HCT116 (cell line): ENCODE results near the gene TRIM65. TPM values are rescaled to one million over a fixed set of nuclear protein-coding genes. Genes with fewer than 3 reads are reported as not detected.
A peak's percentile ranks its signal among the peaks of the same experiment; 100 is the strongest.
"Not testable (repeated sequence)": the region's sequence is repeated elsewhere in the genome, so short reads cannot be mapped to it uniquely, and the experiment has no call there.

ENCODE experiments used
- ATAC-seq: fragments of 200-7000 bp; cut with Tn5 transposase; 2 replicates; pipeline ENCODE4 v1.9.1; 2020; ENCODE audit warnings: mild to moderate bottlenecking, moderate library complexity
- BruUV-seq: library from RNA; stranded (reverse); fragments of 400-500 nt; replicated peaks from 2 replicates; lab custom pipeline; 2021; lab: Mats Ljungman, UMichigan
- CTCF ChIA-PET: fragments of 300-600 bp; sonication (Branson Sonifier 250); formaldehyde crosslinking; loops from one replicate; lab custom pipeline; 2021; ENCODE audit warnings: antibody characterized with exemption; lab: Charles Lee
- POLR2A ChIA-PET: fragments of 300-600, 350-600 bp; sonication (Branson Sonifier 250); formaldehyde crosslinking; loops from one replicate; lab custom pipeline; 2021; ENCODE audit warnings: antibody characterized with exemption; lab: Charles Lee
- RAD21 ChIA-PET, 2 experiments: fragments of 300-600 bp; sonication (Branson Sonifier 250); formaldehyde crosslinking; loops; one replicate each; lab custom pipeline; 2023; ENCODE audit warnings: low total read pairs in 2 of 2; ENCODE audit not compliant: uncharacterized antibody in 2 of 2, unreplicated experiment in 2 of 2, low non-redundant PET in 1 of 2; lab: Charles Lee
- DNase-seq: peaks from one replicate; pipeline ENCODE4 v3.0.0-alpha.2; 2010; ENCODE audit warnings: low read depth, low spot score
- H2AFZ ChIP-seq: fragments of 200-600 bp; shearing (Covaris generic), sonication (generic); 2 replicates; pipeline ENCODE4 v1.6.1; 2017; ENCODE audit warnings: low read depth, mixed run types, mixed read lengths, antibody characterized with exemption, low read length; ENCODE audit not compliant: poor library complexity, severe bottlenecking
- H3K27ac ChIP-seq: 2 replicates; pipeline ENCODE4 v1.5.1; 2012; ENCODE audit warnings: low read depth, low read length
- H3K27me3 ChIP-seq: fragments of 200-600 bp; sonication (generic); 2 replicates; pipeline ENCODE4 v1.6.1; 2016; ENCODE audit warnings: mixed run types, low read length, mixed read lengths; ENCODE audit not compliant: insufficient read depth
- H3K36me3 ChIP-seq, 2 experiments: fragments of 200-500 bp in 1 of 2; fragments of 200-600 bp in 1 of 2; sonication (Bioruptor generic) in 1 of 2; sonication (generic) in 1 of 2; 2 replicates each; pipeline versions ENCODE4 v1.5.1 to v1.6.1; 2014 to 2016; ENCODE audit warnings: low read length in 2 of 2, inconsistent platforms in 1 of 2, mixed read lengths in 1 of 2, mixed run types in 1 of 2; ENCODE audit not compliant: insufficient read depth in 2 of 2, control insufficient read depth in 1 of 2
- H3K4me1 ChIP-seq, 2 experiments: fragments of 200-600 bp in 1 of 2; sonication (generic) in 1 of 2; 2 replicates each; pipeline versions ENCODE4 v1.5.1 to v1.6.1; 2012 to 2017; ENCODE audit warnings: low read length in 2 of 2, inconsistent platforms in 1 of 2, mild to moderate bottlenecking in 1 of 2, mixed read lengths in 1 of 2, mixed run types in 1 of 2, moderate library complexity in 1 of 2; ENCODE audit not compliant: insufficient read depth in 2 of 2, control insufficient read depth in 1 of 2
- H3K4me2 ChIP-seq: fragments of 200-600 bp; sonication (generic); 2 replicates; pipeline ENCODE4 v1.6.1; 2017; ENCODE audit warnings: mixed run types, low read length, mixed read lengths
- H3K4me3 ChIP-seq, 2 experiments: fragments of 200-600 bp in 1 of 2; sonication (generic) in 1 of 2; replicated peaks in 1 of 2; 2 replicates each; pipeline ENCODE4 v1.5.1; 2011 to 2016; ENCODE audit warnings: low read length in 2 of 2, control low read depth in 1 of 2, low read depth in 1 of 2, mild to moderate bottlenecking in 1 of 2, mixed read lengths in 1 of 2, mixed run types in 1 of 2
- H3K79me2 ChIP-seq: fragments of 200-600 bp; sonication (generic); 2 replicates; pipeline ENCODE4 v1.6.1; 2017; ENCODE audit warnings: mild to moderate bottlenecking, mixed run types, low read length, moderate library complexity, mixed read lengths; ENCODE audit not compliant: insufficient read depth
- H3K9ac ChIP-seq: fragments of 200-600 bp; sonication (generic); 2 replicates; pipeline ENCODE4 v1.6.1; 2016; ENCODE audit warnings: low read length, mixed read lengths
- H3K9me2 ChIP-seq: fragments of 200-600 bp; sonication (generic), shearing (Covaris generic); 2 replicates; pipeline ENCODE4 v1.6.1; 2017; ENCODE audit warnings: mixed run types, mild to moderate bottlenecking, moderate library complexity; ENCODE audit not compliant: insufficient read depth
- H3K9me3 ChIP-seq, 2 experiments: fragments of 200-500 bp in 1 of 2; fragments of 200-600 bp in 1 of 2; sonication (Bioruptor generic) in 1 of 2; sonication (generic) in 1 of 2; 2 replicates each; pipeline ENCODE4 v1.6.1; 2014 to 2017; ENCODE audit warnings: low read length in 2 of 2, mixed read lengths in 2 of 2, inconsistent platforms in 1 of 2, low read depth in 1 of 2, mild to moderate bottlenecking in 1 of 2, mixed run types in 1 of 2, moderate library complexity in 1 of 2; ENCODE audit not compliant: control insufficient read depth in 1 of 2, insufficient read depth in 1 of 2
- H4K20me1 ChIP-seq: fragments of 200-600 bp; sonication (generic), shearing (Covaris generic); 2 replicates; pipeline ENCODE4 v1.6.1; 2017; ENCODE audit warnings: mixed run types, mild to moderate bottlenecking, moderate library complexity; ENCODE audit not compliant: insufficient read depth
- POLR2AphosphoS5 ChIP-seq: IDR thresholded peaks from 2 replicates; pipeline ENCODE4 v1.6.1; 2011; ENCODE audit warnings: mild to moderate bottlenecking, low read depth, low read length, moderate library complexity
- SIN3A ChIP-seq: IDR thresholded peaks from 2 replicates; pipeline ENCODE4 v1.6.1; 2012; ENCODE audit warnings: low read depth
- intact Hi-C: fragments of 100-400 bp; cut with micrococcal nuclease; formaldehyde crosslinking; loops from 2 replicates; pipeline ENCODE4 v1.10.0; 2022
- total RNA-seq: library from RNA; stranded (reverse); gene quantifications from one replicate; pipeline ENCODE4 v1.2.1, GENCODE V29; 2021; ENCODE audit not compliant: unreplicated experiment

TRIM65 gene
- total RNA-seq, 1 experiment from 2014 or later: 53.0 TPM

- no TSS peak for BruUV-seq
- ChIA-PET RAD21 (no interaction called here), CTCF (interaction anchor here (2.2 kb wide), 1 partner anchor 11 kb away, joined by 5 read pairs; no protein-coding TSS in a partner anchor)
Observed at GRCh38 chr17:75888484-75888883, 8.3 kb downstream of the TRIM65 start.

GRCh38 chr17:75885860-75886259 is 10.9 kb downstream of the TRIM65 start:
- H3K9me3 ChIP-seq, H3K4me3 ChIP-seq, H2AFZ ChIP-seq, RAD21 ChIA-PET, H3K79me2 ChIP-seq, H3K4me2 ChIP-seq, H4K20me1 ChIP-seq, BruUV-seq, H3K27ac ChIP-seq, H3K27me3 ChIP-seq, CTCF ChIA-PET, intact Hi-C loops, H3K9me2 ChIP-seq, H3K36me3 ChIP-seq, ATAC-seq, DNase-seq, H3K9ac ChIP-seq: not testable (repeated sequence)
- POLR2A ChIA-PET: interaction anchor here (0.9 kb wide), 1 partner anchor 10 kb away, joined by 3 read pairs; no protein-coding TSS in a partner anchor
- H3K4me1 ChIP-seq: peaks cover 7 to 15% of the 10 kb centered on the region in 2 experiments

More at GRCh38 chr17:75888484-75888883, 8.3 kb downstream of the TRIM65 start:
- DNase-seq: no peak
- H3K27ac ChIP-seq: no peak overlapping the region
- POLR2A ChIA-PET: interaction anchor here (0.5 to 3.4 kb wide), 3 partner anchors 9 to 100 kb away, joined by 3 to 15 read pairs (median 5); partner anchors contain the start of gene TRIM47
- no peak overlapping the region for H3K4me3 ChIP-seq
- TF ChIP-seq POLR2AphosphoS5 (peak; percentile 16; the same call in 1 of the 2 replicates), SIN3A (no peak)
- no peaks in the 10 kb centered on the region for H3K27me3 ChIP-seq
- intact Hi-C loops: no loop called here
- peaks cover 7 to 15% of the 10 kb centered on the region in 2 experiments for H3K4me1 ChIP-seq
- no peaks in the 10 kb centered on the region for H3K79me2 ChIP-seq
- H2AFZ ChIP-seq: no peak overlapping the region
- no peak for ATAC-seq
- no peaks in the 10 kb centered on the region for H3K9me3 ChIP-seq
- no peaks in the 10 kb centered on the region for H4K20me1 ChIP-seq
- H3K9ac ChIP-seq: no peak overlapping the region
- H3K4me2 ChIP-seq: no peak overlapping the region
- no peaks in the 10 kb centered on the region for H3K36me3 ChIP-seq
- H3K9me2 ChIP-seq: no peaks in the 10 kb centered on the region
